Activated naive CD4-positive, alpha-beta T cell (primary cell): Measurements from ENCODE around the gene FBXL7.

Experiments used
- DNase-seq, 4 experiments: peaks; one replicate each; lab custom pipeline; 2025; lab: John Stamatoyannopoulos, UW

Gene FBXL7

GRCh38 chr5:15948190-15948589, 448.2 kb downstream of the FBXL7 start:
- no peak for DNase-seq

GRCh38 chr5:15951126-15951525, 451.1 kb downstream of the FBXL7 start:
- DNase-seq = no peak

- no peak for DNase-seq
These were observed 451.6 kb downstream of the FBXL7 start for GRCh38 chr5:15951550-15951949.

DNA sequence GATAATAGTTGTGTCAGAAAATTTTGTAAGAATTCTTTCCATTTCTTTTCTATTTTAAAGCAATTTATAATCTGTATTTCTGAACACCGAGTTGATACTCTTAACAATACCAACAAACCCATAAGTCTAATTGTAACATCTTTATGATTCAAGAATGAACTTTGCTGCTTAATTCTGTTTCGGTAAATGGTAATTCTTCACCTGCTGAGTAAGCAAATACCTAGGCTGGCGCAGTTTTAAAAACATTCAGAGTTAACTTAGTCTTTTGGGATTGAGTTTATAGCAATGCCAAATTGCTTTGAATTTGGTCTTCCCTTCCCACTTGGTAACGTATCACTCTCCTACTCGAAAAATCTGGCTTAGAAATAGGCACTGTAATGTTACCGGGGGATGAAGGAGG, 456.6 kb downstream of the FBXL7 start:
- no peak for DNase-seq

DNA sequence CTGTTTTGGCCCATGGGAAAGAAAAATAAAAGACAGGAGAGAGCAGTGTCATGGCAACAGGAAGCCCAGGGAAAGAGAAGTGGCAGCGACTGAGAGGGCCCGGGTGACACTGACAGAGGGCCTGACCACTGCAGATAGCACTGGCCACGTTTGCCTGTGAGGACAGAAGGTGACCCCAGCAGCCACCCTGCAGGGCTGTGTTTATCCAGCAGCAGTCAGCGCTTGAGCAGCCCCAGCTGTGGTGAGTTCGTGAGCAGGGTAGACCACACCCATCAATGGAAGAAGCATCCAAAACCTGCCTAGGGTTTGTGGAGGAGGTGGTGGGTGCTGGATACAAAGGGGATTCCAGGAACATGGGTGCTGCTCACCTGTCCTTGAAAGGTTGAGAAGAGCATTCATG, 457.1 kb downstream of the FBXL7 start:
- DNase-seq = no peak

DNA sequence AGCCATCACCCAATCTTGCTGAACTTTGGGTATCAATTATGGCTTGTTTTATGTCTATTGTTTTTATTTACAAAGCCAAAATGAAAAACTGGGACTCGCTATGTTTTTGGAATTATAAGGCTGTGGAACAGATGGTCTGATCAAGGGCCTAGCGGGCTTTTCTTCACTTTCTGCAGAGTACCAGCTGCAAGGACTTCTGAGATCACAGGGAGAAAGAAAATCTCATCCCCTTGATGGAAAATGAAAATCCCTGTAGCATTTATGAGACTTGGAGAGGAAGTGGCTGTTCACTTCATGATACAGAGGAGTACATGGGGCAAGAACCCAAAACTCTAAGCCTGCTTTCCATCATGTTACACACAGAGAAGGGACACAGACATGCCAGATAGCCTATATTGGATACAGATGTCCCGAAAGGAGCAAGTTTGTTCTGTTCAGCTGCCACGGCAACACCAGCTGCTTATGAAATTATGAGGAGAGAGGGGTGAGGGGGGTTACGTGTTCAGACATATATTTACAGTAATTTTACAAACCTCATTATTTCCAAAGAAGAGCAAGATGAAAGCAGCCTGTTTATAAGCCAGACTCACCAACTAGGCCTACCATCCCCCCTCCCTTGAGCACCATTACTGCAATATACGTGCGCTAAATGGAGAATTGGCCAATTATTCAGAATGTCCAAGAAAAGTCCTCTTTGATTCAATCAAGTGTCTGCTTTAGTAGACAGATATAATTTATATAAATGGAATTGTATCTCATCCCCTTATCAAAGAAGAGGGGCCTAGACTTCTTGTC, 459.6 kb downstream of the FBXL7 start:
- DNase-seq = no peak

DNA sequence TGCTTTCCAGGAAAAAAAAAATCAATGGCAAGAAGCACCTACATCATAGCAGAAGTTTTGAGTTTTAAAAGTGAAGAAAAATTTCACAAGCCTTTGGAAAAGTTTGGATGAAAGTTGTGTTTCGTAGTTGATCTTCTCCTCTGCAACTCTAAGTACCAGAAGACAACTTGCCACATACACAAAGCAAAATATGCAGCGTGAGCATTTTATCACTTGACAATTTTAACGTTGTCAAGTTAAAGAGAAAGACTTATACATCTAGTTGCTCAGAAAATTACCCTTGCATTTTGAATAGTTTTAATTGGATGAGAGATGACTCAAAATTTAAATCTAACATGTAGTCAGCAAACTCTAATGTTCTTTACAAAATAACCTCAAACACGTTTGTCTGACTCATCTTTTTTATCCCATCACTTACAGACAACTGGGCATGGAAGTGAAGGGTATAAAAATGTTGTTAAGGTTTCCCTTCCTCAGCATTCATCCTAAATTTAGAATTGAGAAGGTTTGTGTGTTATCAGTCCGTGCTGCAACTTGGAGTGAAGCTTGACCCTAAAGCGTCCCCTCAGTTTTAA, 466.2 kb downstream of the FBXL7 start:
- no peak for DNase-seq

GRCh38 chr5:15966651-15967050, 466.7 kb downstream of the FBXL7 start:
- DNase-seq = no peak

GRCh38 chr5:15968993-15969392, 469.0 kb downstream of the FBXL7 start:
- DNase-seq = no peak

- DNase-seq = no peak
These were observed 477.9 kb downstream of the FBXL7 start for GRCh38 chr5:15977851-15978250.

DNA sequence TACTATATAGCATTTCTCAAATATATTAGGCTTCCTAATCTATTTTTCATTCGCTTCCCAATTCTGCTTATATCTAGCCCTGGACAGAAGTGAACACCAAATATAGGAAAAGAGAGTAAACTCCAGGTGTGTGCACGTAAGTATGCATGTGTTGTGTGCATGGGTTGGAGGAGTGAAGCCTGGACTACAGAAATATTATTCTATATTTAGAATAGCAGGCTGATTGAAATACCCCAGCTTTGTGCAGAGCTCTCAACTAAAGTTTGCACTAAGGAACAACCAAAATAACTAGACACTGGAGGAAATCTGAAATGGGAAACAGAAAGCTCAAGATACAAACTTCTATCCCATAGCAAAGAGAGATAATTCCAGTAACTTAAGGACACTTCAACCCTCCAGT, 480.9 kb downstream of the FBXL7 start:
- DNase-seq = no peak

GRCh38 chr5:15983392-15983791, 483.4 kb downstream of the FBXL7 start:
- DNase-seq = no peak
